Neural progenitor cell (in vitro differentiated cells): ENCODE measurements around the gene CHAD. TPM values are rescaled to one million over a fixed set of nuclear protein-coding genes. Genes with fewer than 3 reads are reported as not detected.

ENCODE experiments used
- DNase-seq: peaks from one replicate; pipeline ENCODE4 v3.0.0-alpha.2; 2016; ENCODE audit warnings: low spot score
- H2AFZ ChIP-seq: fragments of 200-600 bp; sonication (generic); replicated peaks from 2 replicates; pipeline ENCODE4 v1.6.1; 2016; ENCODE audit warnings: antibody characterized with exemption
- H3F3A ChIP-seq: fragments of 200-600 bp; sonication (generic); 2 replicates; pipeline ENCODE4 v1.6.1; 2016; ENCODE audit warnings: antibody characterized with exemption, low read depth
- H3K27ac ChIP-seq: fragments of 200-600 bp; sonication (generic); 2 replicates; pipeline ENCODE4 v1.5.1; 2016; ENCODE audit warnings: mild to moderate bottlenecking
- H3K27me3 ChIP-seq: fragments of 200-600 bp; sonication (generic); 2 replicates; pipeline ENCODE4 v1.6.1; 2016; ENCODE audit warnings: mild to moderate bottlenecking, moderate library complexity
- H3K36me3 ChIP-seq: fragments of 200-600 bp; sonication (generic); 2 replicates; pipeline ENCODE4 v1.5.1; 2016
- H3K4me1 ChIP-seq: fragments of 200-600 bp; sonication (generic); 2 replicates; pipeline ENCODE4 v1.6.1; 2016; ENCODE audit warnings: mixed run types
- H3K4me2 ChIP-seq: fragments of 200-600 bp; sonication (generic); 2 replicates; pipeline ENCODE4 v1.6.1; 2016
- H3K4me3 ChIP-seq: fragments of 200-600 bp; sonication (generic); 2 replicates; pipeline ENCODE4 v1.5.1; 2016
- H3K79me2 ChIP-seq: fragments of 200-600 bp; sonication (generic); 2 replicates; pipeline ENCODE4 v1.6.1; 2016; ENCODE audit warnings: low read depth
- H3K9ac ChIP-seq: fragments of 200-600 bp; sonication (generic); 2 replicates; pipeline ENCODE4 v1.6.1; 2016
- H3K9me3 ChIP-seq: fragments of 200-600 bp; sonication (generic); 2 replicates; pipeline ENCODE4 v1.5.1; 2016; ENCODE audit warnings: low read depth
- H4K20me1 ChIP-seq: fragments of 200-600 bp; sonication (generic); 2 replicates; pipeline ENCODE4 v1.6.1; 2016; ENCODE audit warnings: low read depth
- H3K27ac Mint-ChIP-seq: 3 replicates; pipeline ENCODE4 v1.8.0; 2021; ENCODE audit warnings: mixed read lengths
- H3K27me3 Mint-ChIP-seq: 2 replicates; pipeline ENCODE4 v1.8.0; 2022; ENCODE audit warnings: low read depth, mild to moderate bottlenecking, inconsistent platforms, moderate library complexity, mixed read lengths; ENCODE audit not compliant: insufficient read depth
- H3K36me3 Mint-ChIP-seq: 3 replicates; pipeline ENCODE4 v1.8.0; 2021; ENCODE audit warnings: mixed read lengths
- H3K4me1 Mint-ChIP-seq: 3 replicates; pipeline ENCODE4 v1.8.0; 2021; ENCODE audit warnings: mixed read lengths
- H3K4me3 Mint-ChIP-seq: 3 replicates; pipeline ENCODE4 v1.8.0; 2021; ENCODE audit warnings: mild to moderate bottlenecking, moderate library complexity, mixed read lengths
- H3K9me3 Mint-ChIP-seq: 3 replicates; pipeline ENCODE4 v1.8.0; 2020; ENCODE audit warnings: mixed read lengths
- EZH2 ChIP-seq: fragments of 200-600 bp; sonication (generic); IDR thresholded peaks from 2 replicates; pipeline ENCODE4 v1.6.1; 2017; ENCODE audit warnings: antibody characterized with exemption, mild to moderate bottlenecking, moderate library complexity
- EZH2phosphoT487 ChIP-seq: fragments of 200-600 bp; sonication (generic); IDR thresholded peaks from 2 replicates; pipeline ENCODE4 v1.6.1; 2017; ENCODE audit warnings: antibody characterized with exemption
- total RNA-seq: library from RNA; depleted of rRNA; stranded (reverse); fragments of >200 nt; gene quantifications from 2 replicates; pipeline ENCODE4 v1.2.3, GENCODE V29; 2015; ENCODE audit warnings: low replicate concordance
- TF ChIP-seq, protein P1 (sequence below): fragments of 200-600 bp; sonication (generic); IDR thresholded peaks from 2 replicates; pipeline ENCODE4 v1.5.1; 2017; ENCODE audit warnings: antibody characterized with exemption, mild to moderate bottlenecking

CHAD gene
- total RNA-seq, 1 donor from 2014 or later, result not detected

DNA sequence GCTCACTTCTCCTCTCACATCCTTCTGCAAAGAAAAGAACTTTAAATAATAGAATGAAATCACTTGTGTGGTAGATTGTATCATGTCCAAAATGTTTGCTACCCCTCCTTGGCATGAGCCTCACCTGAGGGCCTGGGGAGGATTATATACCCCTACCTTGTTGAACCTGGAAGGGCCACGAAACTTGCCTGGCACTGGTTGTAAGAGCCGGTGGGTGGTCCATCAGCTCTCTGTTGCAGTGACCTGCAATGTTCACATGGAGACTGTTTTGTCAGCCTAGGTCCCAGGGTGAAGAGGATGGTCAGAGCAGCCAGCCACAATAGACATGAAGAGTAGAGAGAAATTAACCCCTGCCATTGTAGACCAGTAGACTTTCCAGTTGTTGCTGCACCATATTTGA lies 20.2 kb upstream of the CHAD start:
- no peaks in the 10 kb centered on the region for H3K9me3 ChIP-seq
- no peak for DNase-seq
- H3K27ac Mint-ChIP-seq, result no peak overlapping the region

DNA sequence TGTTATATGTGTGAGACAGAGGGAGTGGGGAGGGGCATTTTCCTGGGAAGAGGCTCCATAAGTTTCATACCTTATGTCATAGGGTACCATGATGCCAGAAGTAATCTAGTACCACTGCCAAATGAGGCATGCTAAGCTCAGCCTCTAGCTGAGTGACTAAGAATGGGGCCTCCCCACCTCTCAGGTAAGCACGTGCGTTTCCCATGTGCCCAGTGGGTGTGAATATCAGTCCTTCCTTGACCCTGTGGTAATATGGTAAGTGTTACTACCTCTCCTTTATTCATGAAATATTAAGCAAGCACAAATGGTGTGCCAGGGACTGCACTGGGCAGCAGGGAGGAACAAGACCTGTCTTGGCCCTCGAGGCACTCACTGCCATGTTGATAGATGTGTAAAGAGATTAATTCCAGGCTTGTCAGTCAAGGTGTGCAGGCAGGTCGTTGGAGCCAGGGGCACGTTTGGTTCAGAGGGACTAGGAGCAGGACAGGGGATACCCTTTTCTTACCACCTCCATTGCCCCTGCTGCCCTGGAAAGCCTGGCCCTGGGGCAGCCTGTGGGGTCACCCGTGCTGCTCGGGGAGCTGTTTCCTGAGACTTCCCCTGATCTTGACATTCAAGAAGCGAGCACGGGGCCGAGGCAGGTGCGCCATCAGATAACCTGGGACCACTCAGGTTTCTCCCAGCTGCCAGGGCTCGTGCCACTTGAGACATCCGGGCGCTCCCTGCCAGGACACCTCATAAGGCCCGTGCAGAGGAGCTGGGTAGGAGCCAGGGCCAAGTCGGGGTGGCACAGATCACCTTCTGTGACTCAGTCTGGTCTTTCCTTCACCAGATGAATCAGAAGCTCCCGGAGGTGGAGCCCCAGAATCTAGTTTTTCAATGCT lies 18.8 kb upstream of the CHAD start:
- Histone ChIP-seq H3K9ac (no peak overlapping the region), H2AFZ (no peak overlapping the region), H3K4me1 (no peaks in the 10 kb centered on the region), H3F3A (no peaks in the 10 kb centered on the region), H4K20me1 (no peaks in the 10 kb centered on the region), H3K27ac (no peak overlapping the region), H3K27me3 (no peaks in the 10 kb centered on the region), H3K79me2 (no peaks in the 10 kb centered on the region), H3K36me3 (no peaks in the 10 kb centered on the region), H3K9me3 (no peaks in the 10 kb centered on the region), H3K4me2 (no peak overlapping the region), H3K4me3 (no peak overlapping the region)
- no peak for TF ChIP-seq EZH2phosphoT487
- TF ChIP-seq, protein P1, sequence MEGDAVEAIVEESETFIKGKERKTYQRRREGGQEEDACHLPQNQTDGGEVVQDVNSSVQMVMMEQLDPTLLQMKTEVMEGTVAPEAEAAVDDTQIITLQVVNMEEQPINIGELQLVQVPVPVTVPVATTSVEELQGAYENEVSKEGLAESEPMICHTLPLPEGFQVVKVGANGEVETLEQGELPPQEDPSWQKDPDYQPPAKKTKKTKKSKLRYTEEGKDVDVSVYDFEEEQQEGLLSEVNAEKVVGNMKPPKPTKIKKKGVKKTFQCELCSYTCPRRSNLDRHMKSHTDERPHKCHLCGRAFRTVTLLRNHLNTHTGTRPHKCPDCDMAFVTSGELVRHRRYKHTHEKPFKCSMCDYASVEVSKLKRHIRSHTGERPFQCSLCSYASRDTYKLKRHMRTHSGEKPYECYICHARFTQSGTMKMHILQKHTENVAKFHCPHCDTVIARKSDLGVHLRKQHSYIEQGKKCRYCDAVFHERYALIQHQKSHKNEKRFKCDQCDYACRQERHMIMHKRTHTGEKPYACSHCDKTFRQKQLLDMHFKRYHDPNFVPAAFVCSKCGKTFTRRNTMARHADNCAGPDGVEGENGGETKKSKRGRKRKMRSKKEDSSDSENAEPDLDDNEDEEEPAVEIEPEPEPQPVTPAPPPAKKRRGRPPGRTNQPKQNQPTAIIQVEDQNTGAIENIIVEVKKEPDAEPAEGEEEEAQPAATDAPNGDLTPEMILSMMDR, result no peak
- no peak for TF ChIP-seq EZH2
- Mint-ChIP-seq H3K9me3 (no peaks in the 10 kb centered on the region), H3K4me3 (no peak overlapping the region), H3K36me3 (no peaks in the 10 kb centered on the region), H3K27me3 (no peaks in the 10 kb centered on the region), H3K4me1 (peaks cover 4% of the 10 kb centered on the region), H3K27ac (no peak overlapping the region)
- no peak for DNase-seq

More for the DNA sequence above, 20.2 kb upstream of the CHAD start:
- no peaks in the 10 kb centered on the region for H3K27me3 Mint-ChIP-seq
- H3K4me1 ChIP-seq, result no peaks in the 10 kb centered on the region
- peaks cover 2% of the 10 kb centered on the region for H3K4me1 Mint-ChIP-seq
- no peak overlapping the region for H3K27ac ChIP-seq
- H3K27me3 ChIP-seq, result no peaks in the 10 kb centered on the region
- H3F3A ChIP-seq, result no peaks in the 10 kb centered on the region
- no peak overlapping the region for H3K4me3 ChIP-seq
- H3K79me2 ChIP-seq, result no peaks in the 10 kb centered on the region
- H3K36me3 ChIP-seq, result no peaks in the 10 kb centered on the region
- no peak overlapping the region for H3K4me3 Mint-ChIP-seq
- no peak overlapping the region for H3K9ac ChIP-seq
- TF ChIP-seq, protein P1, result no peak
- TF ChIP-seq EZH2phosphoT487 (no peak), EZH2 (no peak)
- H3K4me2 ChIP-seq, result no peak overlapping the region
- no peaks in the 10 kb centered on the region for H3K9me3 Mint-ChIP-seq
- H3K36me3 Mint-ChIP-seq, result no peaks in the 10 kb centered on the region
- H4K20me1 ChIP-seq, result no peaks in the 10 kb centered on the region
- no peak overlapping the region for H2AFZ ChIP-seq

DNA sequence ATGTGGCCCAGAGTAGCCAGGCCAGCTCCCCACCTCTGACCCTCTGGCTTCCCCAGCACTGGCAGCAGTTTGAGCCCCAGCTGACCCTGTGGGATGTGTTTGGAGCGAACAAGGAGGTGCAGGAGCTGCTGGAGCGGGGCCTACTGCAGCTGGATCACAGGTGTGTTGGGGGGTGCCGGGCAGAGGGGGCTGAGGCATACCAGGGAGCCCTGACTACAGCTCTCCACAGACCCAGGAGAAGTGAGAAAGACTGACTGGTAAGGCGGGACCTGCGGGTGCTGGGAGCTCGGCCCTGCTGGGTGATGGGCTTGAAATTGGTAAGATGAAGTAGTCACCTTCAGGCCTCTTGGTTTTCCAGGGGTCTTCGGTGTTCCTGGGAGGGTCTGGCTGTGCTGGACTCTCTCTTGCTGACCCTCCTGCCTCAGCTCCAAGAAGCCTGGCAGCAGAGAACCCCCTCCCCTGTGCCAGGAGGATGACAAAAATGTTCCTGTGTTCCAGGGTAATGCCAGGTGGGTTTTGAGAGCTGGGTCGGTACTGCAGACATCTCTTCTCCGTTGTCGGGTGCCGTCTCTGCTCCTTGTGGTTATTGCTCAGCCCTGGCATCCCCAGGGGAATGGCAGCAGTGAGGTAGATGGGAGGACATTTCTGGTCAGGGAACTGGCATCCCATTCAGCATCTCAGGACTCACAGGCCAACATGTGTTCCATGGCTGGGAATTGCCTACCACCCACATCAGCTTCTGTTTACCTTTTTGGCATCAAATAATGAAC lies 15.9 kb upstream of the CHAD start:
- no peak overlapping the region for H3K9ac ChIP-seq
- no peaks in the 10 kb centered on the region for H3K27me3 Mint-ChIP-seq
- H3F3A ChIP-seq, result peaks cover 5% of the 10 kb centered on the region
- H3K79me2 ChIP-seq, result no peaks in the 10 kb centered on the region
- H4K20me1 ChIP-seq, result peaks cover 5% of the 10 kb centered on the region
- H3K4me2 ChIP-seq, result no peak overlapping the region
- TF ChIP-seq, protein P1, result no peak
- TF ChIP-seq EZH2 (no peak), EZH2phosphoT487 (no peak)
- H2AFZ ChIP-seq, result no peak overlapping the region
- no peak overlapping the region for H3K27ac Mint-ChIP-seq
- H3K36me3 ChIP-seq, result no peaks in the 10 kb centered on the region
- peaks cover 7% of the 10 kb centered on the region for H3K4me1 Mint-ChIP-seq
- H3K9me3 Mint-ChIP-seq, result no peaks in the 10 kb centered on the region
- no peak overlapping the region for H3K4me3 Mint-ChIP-seq
- H3K27me3 ChIP-seq, result no peaks in the 10 kb centered on the region
- no peaks in the 10 kb centered on the region for H3K36me3 Mint-ChIP-seq
- no peak overlapping the region for H3K4me3 ChIP-seq
- no peak for DNase-seq
- H3K27ac ChIP-seq, result no peak overlapping the region
- H3K4me1 ChIP-seq, result no peaks in the 10 kb centered on the region
- no peaks in the 10 kb centered on the region for H3K9me3 ChIP-seq
